H1 (cell line): ENCODE measurements around the gene ZNF414. TPM values are rescaled to one million over a fixed set of nuclear protein-coding genes. Genes with fewer than 3 reads are reported as not detected.

Source experiments
- ASH2L ChIP-seq: fragments of 200-600, 300-600 bp; sonication (generic); IDR thresholded peaks from one replicate; pipeline ENCODE4 v1.7.1; 2017; ENCODE audit warnings: low read length
- CBX5 ChIP-seq: fragments of 300-800, 300-1000 bp; sonication (generic); IDR thresholded peaks from 2 replicates; pipeline ENCODE4 v1.7.1; 2016; ENCODE audit warnings: antibody characterized with exemption, low read length, low read depth
- CHD7 ChIP-seq: fragments of 300-600 bp; sonication (generic); IDR thresholded peaks from 2 replicates; pipeline ENCODE4 v1.7.1; 2012; ENCODE audit warnings: low read length, moderate library complexity, mild to moderate bottlenecking, inconsistent platforms; ENCODE audit not compliant: insufficient replicate concordance
- CTBP2 ChIP-seq: IDR thresholded peaks from 2 replicates; pipeline ENCODE4 v1.7.0; 2011; ENCODE audit warnings: borderline replicate concordance, mild to moderate bottlenecking, moderate library complexity, mixed read lengths, low read length; ENCODE audit not compliant: insufficient read depth, insufficient read length
- EZH2 ChIP-seq: fragments of 200-600 bp; sonication (generic); IDR thresholded peaks from 2 replicates; pipeline ENCODE4 v1.7.1; 2012; ENCODE audit warnings: low read depth, mild to moderate bottlenecking, moderate library complexity, low read length, inconsistent platforms; ENCODE audit not compliant: severe bottlenecking
- HDAC6 ChIP-seq: IDR thresholded peaks from one replicate; pipeline ENCODE4 v1.7.1; 2012; ENCODE audit warnings: low read depth, mild to moderate bottlenecking, inconsistent platforms, low read length, moderate library complexity
- KDM4A ChIP-seq: IDR thresholded peaks from one replicate; pipeline ENCODE4 v1.7.1; 2012; ENCODE audit warnings: low read depth, mild to moderate bottlenecking, moderate library complexity, low read length, inconsistent platforms; ENCODE audit not compliant: severe bottlenecking
- KDM5A ChIP-seq: fragments of 200-600 bp; IDR thresholded peaks from 2 replicates; pipeline ENCODE4 v1.7.1; 2012; ENCODE audit warnings: mild to moderate bottlenecking, low read length, inconsistent platforms, mixed read lengths
- NANOG ChIP-seq: IDR thresholded peaks from 2 replicates; pipeline ENCODE4 v1.6.1; 2011; ENCODE audit warnings: low read length, low read depth, mild to moderate bottlenecking, inconsistent platforms; ENCODE audit not compliant: insufficient read depth, poor library complexity, severe bottlenecking
- POLR2A ChIP-seq, 2 experiments: IDR thresholded peaks; 1 replicate in 1 of 2; 2 replicates in 1 of 2; pipeline ENCODE4 v1.6.1; 2011; ENCODE audit warnings: low read depth in 2 of 2, low read length in 2 of 2, mild to moderate bottlenecking in 2 of 2; ENCODE audit errors: control extremely low read depth in 1 of 2
- SAP30 ChIP-seq: fragments of 300-600 bp; sonication (generic); IDR thresholded peaks from 2 replicates; pipeline ENCODE4 v1.7.1; 2012; ENCODE audit warnings: low read length, moderate library complexity, mild to moderate bottlenecking, inconsistent platforms; ENCODE audit not compliant: insufficient read depth, insufficient replicate concordance
- TAF7 ChIP-seq: optimal IDR thresholded peaks from 2 replicates; pipeline ENCODE3; 2011; ENCODE audit warnings: low read depth, mild to moderate bottlenecking, inconsistent platforms, low read length, moderate library complexity, borderline replicate concordance
- polyA plus RNA-seq, 7 experiments: library from polyadenylated mRNA; depleted of rRNA in 3 of 7; stranded (reverse) in 5 of 7; unstranded in 2 of 7; fragments of >200 nt in 5 of 7; fragments of 200-250 nt in 2 of 7; gene quantifications; 1 replicate in 5 of 7; 2 replicates in 1 of 7; 4 replicates in 1 of 7; pipeline versions ENCODE4 v1.2.1 to v1.2.3, GENCODE V29; 2011 to 2013; ENCODE audit warnings: missing spikeins in 2 of 7, mixed read lengths in 2 of 7
- total RNA-seq: library from RNA; stranded (reverse); fragmentation: NEBNext Ultra II Directional; extraction: Animal tissue kit (Norgen Biotek cat#: 25700); gene quantifications from 2 replicates; pipeline ENCODE4 v1.2.1, GENCODE V29; 2021

ZNF414 gene
- total and polyA plus RNA-seq, 2 of the 8 experiments (the other 6 are each of a cell fraction or from before 2014, with no cell fraction given) = 9.7 to 26.8 TPM

- TF ChIP-seq CHD7 (no peak), ASH2L (no peak), POLR2A (IDR thresholded peaks at IDR 0.05; ENCODE audit: control extremely low read depth in 1 of 2, low read depth in 2 of 2, low read length in 2 of 2) (no peak), CBX5 (no peak), CTBP2 (no peak), TAF7 (no peak), KDM5A (no peak), HDAC6 (no peak), EZH2 (no peak), SAP30 (no peak), NANOG (no peak), KDM4A (no peak)
Observed at GRCh38 chr19:8466018-8466417, 47.9 kb downstream of the ZNF414 start (continued).
